GM12892 (cell line): ENCODE measurements around the gene UBTD1.

ENCODE experiments used
- POLR2A ChIP-seq: IDR thresholded peaks from 2 replicates; pipeline ENCODE4 v1.6.1; 2011; ENCODE audit warnings: low read depth, low read length, control low read depth
- POLR2AphosphoS5 ChIP-seq: IDR thresholded peaks from 2 replicates; pipeline ENCODE4 v1.6.1; 2011; ENCODE audit warnings: low read depth, low read length, control low read depth
- TAF1 ChIP-seq: IDR thresholded peaks from 2 replicates; pipeline ENCODE4 v1.6.1; 2011; ENCODE audit warnings: low read depth, mild to moderate bottlenecking, control low read depth, low read length, borderline replicate concordance

- TF ChIP-seq POLR2AphosphoS5 (no peak), TAF1 (no peak), POLR2A (no peak)
Measured at GRCh38 chr10:97596101-97597082, 97.7 kb downstream of the UBTD1 start.
